WTC11 (cell line): ENCODE data around the gene SPATA3. TPM values are rescaled to one million over a fixed set of nuclear protein-coding genes. Genes with fewer than 3 reads are reported as not detected.

Experiments
- ATAC-seq: fragments of 200-7000 bp; cut with Tn5 transposase; 2 replicates; pipeline ENCODE4 v1.10.0; 2021; ENCODE audit warnings: mild to moderate bottlenecking, moderate library complexity
- CTCF ChIA-PET: fragments of 300-600 bp; sonication (Branson Sonifier 250); formaldehyde crosslinking; loops from one replicate; lab custom pipeline; 2021; ENCODE audit warnings: antibody characterized with exemption; lab: Charles Lee
- POLR2A ChIA-PET: fragments of 350-600 bp; sonication (Branson Sonifier 250); formaldehyde crosslinking; loops from one replicate; lab custom pipeline; 2021; ENCODE audit warnings: antibody characterized with exemption; lab: Charles Lee
- DNase-seq: peaks from one replicate; pipeline ENCODE4 v3.0.0; 2021; ENCODE audit warnings: low spot score
- H3K27ac Mint-ChIP-seq: 2 replicates; pipeline ENCODE4 v1.8.0; 2021; ENCODE audit warnings: mixed read lengths
- H3K27me3 Mint-ChIP-seq: 2 replicates; pipeline ENCODE4 v1.8.0; 2021; ENCODE audit warnings: low read depth, mild to moderate bottlenecking, moderate library complexity, mixed read lengths
- H3K36me3 Mint-ChIP-seq: 2 replicates; pipeline ENCODE4 v1.8.0; 2021; ENCODE audit warnings: mixed read lengths
- H3K4me1 Mint-ChIP-seq: 2 replicates; pipeline ENCODE4 v1.8.0; 2022; ENCODE audit warnings: mixed read lengths
- H3K4me3 Mint-ChIP-seq: 2 replicates; pipeline ENCODE4 v1.8.0; 2021; ENCODE audit warnings: mild to moderate bottlenecking, moderate library complexity, mixed read lengths
- H3K9me3 Mint-ChIP-seq: 2 replicates; pipeline ENCODE4 v1.8.0; 2021; ENCODE audit warnings: mixed read lengths
- AR ChIP-seq: fragments of 250-450 bp; sonication (Bioruptor Pico); IDR thresholded peaks from 2 replicates; pipeline ENCODE4 v1.9.0; 2021; ENCODE audit warnings: mild to moderate bottlenecking
- ARID4B ChIP-seq: sonication (generic); formaldehyde crosslinking; IDR thresholded peaks from 2 replicates; pipeline ENCODE4 v1.8.0; 2023; ENCODE audit warnings: missing genetic modification reagents, mild to moderate bottlenecking, borderline replicate concordance
- ATF2 ChIP-seq: sonication (generic); formaldehyde crosslinking; IDR thresholded peaks from 2 replicates; pipeline ENCODE4 v1.8.1; 2022; ENCODE audit warnings: low read depth, missing genetic modification reagents, borderline replicate concordance
- ATF6 ChIP-seq: sonication (generic); formaldehyde crosslinking; IDR thresholded peaks from 2 replicates; pipeline ENCODE4 v1.8.1; 2023; ENCODE audit warnings: mild to moderate bottlenecking, missing genetic modification reagents
- ESRRA ChIP-seq: sonication (generic); formaldehyde crosslinking; IDR thresholded peaks from 2 replicates; pipeline ENCODE4 v1.8.1; 2022; ENCODE audit warnings: mild to moderate bottlenecking, missing genetic modification reagents, borderline replicate concordance
- FOXJ3 ChIP-seq: sonication (generic); formaldehyde crosslinking; IDR thresholded peaks from 2 replicates; pipeline ENCODE4 v1.9.0; 2021; ENCODE audit warnings: missing genetic modification reagents, mild to moderate bottlenecking, borderline replicate concordance
- FOXP4 ChIP-seq: sonication (generic); formaldehyde crosslinking; IDR thresholded peaks from 2 replicates; pipeline ENCODE4 v1.8.0; 2022; ENCODE audit warnings: mild to moderate bottlenecking, missing genetic modification reagents
- JUN ChIP-seq: sonication (generic); formaldehyde crosslinking; IDR thresholded peaks from 2 replicates; pipeline ENCODE4 v1.8.0; 2023; ENCODE audit warnings: mild to moderate bottlenecking, missing genetic modification reagents
- MXD4 ChIP-seq: fragments of 250-450 bp; sonication (Bioruptor Pico); IDR thresholded peaks from 2 replicates; pipeline ENCODE4 v1.8.0; 2021; ENCODE audit warnings: mild to moderate bottlenecking, moderate library complexity, borderline replicate concordance
- RORB ChIP-seq: fragments of 250-450 bp; sonication (Bioruptor Pico); IDR thresholded peaks from 2 replicates; pipeline ENCODE4 v1.9.0; 2021; ENCODE audit warnings: mild to moderate bottlenecking
- SOX15 ChIP-seq: fragments of 250-450 bp; sonication (Bioruptor Pico); IDR thresholded peaks from 2 replicates; pipeline ENCODE4 v1.9.0; 2021; ENCODE audit warnings: mild to moderate bottlenecking
- SP1 ChIP-seq: sonication (generic); formaldehyde crosslinking; conservative IDR thresholded peaks from 2 replicates; pipeline ENCODE4 v1.8.1; 2022; ENCODE audit warnings: missing genetic modification reagents
- ZNF138 ChIP-seq: sonication (generic); formaldehyde crosslinking; conservative IDR thresholded peaks from 2 replicates; pipeline ENCODE4 v1.8.1; 2022; ENCODE audit warnings: mild to moderate bottlenecking, moderate library complexity, missing genetic modification reagents
- ZNF532 ChIP-seq: fragments of 250-450 bp; sonication (Bioruptor Pico); IDR thresholded peaks from 2 replicates; pipeline ENCODE4 v1.9.0; 2021; ENCODE audit warnings: mild to moderate bottlenecking, borderline replicate concordance
- ZNF671 ChIP-seq: fragments of 250-450 bp; sonication (Bioruptor Pico); IDR thresholded peaks from 2 replicates; pipeline ENCODE4 v1.8.0; 2021; ENCODE audit warnings: mild to moderate bottlenecking
- total RNA-seq: library from RNA; stranded (reverse); gene quantifications from 3 replicates; pipeline ENCODE4 v1.2.3, GENCODE V29; 2021

SPATA3 gene
- total RNA-seq, 1 experiment from 2014 or later = not detected

GRCh38 chr2:231043796-231044195 is 47.9 kb downstream of the SPATA3 start:
- TF ChIP-seq ATF2 = no peak
- TF ChIP-seq JUN (CRISPR knock-in tag) = no peak
- TF ChIP-seq FOXP4 = no peak
- no peak for TF ChIP-seq ARID4B
- TF ChIP-seq ZNF138 = no peak
- TF ChIP-seq MXD4 (CRISPR knock-in tag) = no peak
- TF ChIP-seq ATF6 = no peak
- TF ChIP-seq RORB (CRISPR knock-in tag) = no peak
- no peak for TF ChIP-seq FOXJ3 (CRISPR knock-in tag)
- no peak for TF ChIP-seq ZNF671
- TF ChIP-seq SP1 (CRISPR knock-in tag) = no peak
- no peak for TF ChIP-seq ESRRA
- TF ChIP-seq AR (CRISPR knock-in tag) = no peak
- no peak for TF ChIP-seq ZNF532 (CRISPR knock-in tag)
- TF ChIP-seq SOX15 (CRISPR knock-in tag) = no peak
- TF ChIP-seq, all 79 proteins: peak for 0
- DNase-seq (no peak), ATAC-seq (no peak)
- H3K36me3 Mint-ChIP-seq = no peaks in the 10 kb centered on the region
- peaks cover 7% of the 10 kb centered on the region for H3K4me1 Mint-ChIP-seq
- ChIA-PET POLR2A (no interaction called here), CTCF (interaction anchor here (0.6 to 1.1 kb wide), 2 partner anchors 9 to 108 kb away, joined by 3 to 11 read pairs; no protein-coding TSS in a partner anchor)
- peaks cover 28% of the 10 kb centered on the region for H3K27me3 Mint-ChIP-seq
- H3K27ac Mint-ChIP-seq = no peak overlapping the region
- H3K9me3 Mint-ChIP-seq = no peaks in the 10 kb centered on the region
- no peak overlapping the region for H3K4me3 Mint-ChIP-seq
